ENCODE measurements around the gene NCOA1.
A peak's percentile ranks its signal among the peaks of the same experiment; 100 is the strongest.

Gene NCOA1

GRCh38 chr2:24783641-24784040 is 292.6 kb downstream of the NCOA1 start:
- no peaks in the 10 kb centered on the region for H3K27me3 ChIP-seq (ENCODE audit: insufficient read depth, insufficient read length)
- H3K36me3 ChIP-seq (ENCODE audit: insufficient read depth, insufficient read length, low read length): peaks cover under 1% of the 10 kb centered on the region
- H3K9me3 ChIP-seq (ENCODE audit: insufficient read depth, low read length): no peaks in the 10 kb centered on the region
- no peak for TF ChIP-seq ZNF274 (IDR thresholded peaks at IDR 0.05; ENCODE audit: low read depth, low read length)
- no peak overlapping the region for H3K4me3 ChIP-seq (ENCODE audit: insufficient read length, low read depth)
- no peak for DNase-seq (ENCODE audit: low read depth, low spot score)
- H3K9ac ChIP-seq (ENCODE audit: insufficient read length, low read depth): no peak overlapping the region
- no peaks in the 10 kb centered on the region for H3K4me1 ChIP-seq (ENCODE audit: insufficient read depth, insufficient read length)

GRCh38 chr2:24785671-24786321 is 294.7 kb downstream of the NCOA1 start:
- Histone ChIP-seq H3K4me1 (ENCODE audit: insufficient read depth, insufficient read length) (no peaks in the 10 kb centered on the region), H3K36me3 (ENCODE audit: insufficient read depth, insufficient read length, low read length) (peaks cover 17% of the 10 kb centered on the region), H3K9me3 (ENCODE audit: insufficient read depth, low read length) (no peaks in the 10 kb centered on the region), H3K4me3 (ENCODE audit: insufficient read length, low read depth) (no peak overlapping the region), H3K27me3 (ENCODE audit: insufficient read depth, insufficient read length) (no peaks in the 10 kb centered on the region), H3K9ac (ENCODE audit: insufficient read length, low read depth) (no peak overlapping the region)
- no peak for DNase-seq (ENCODE audit: low read depth, low spot score)
- TF ChIP-seq YY1 (IDR thresholded peaks at IDR 0.05; ENCODE audit: insufficient read depth, insufficient read length) (no peak), SUZ12 (IDR thresholded peaks at IDR 0.05; ENCODE audit: extremely low read depth, insufficient read depth, insufficient read length) (no peak), ZNF274 (IDR thresholded peaks at IDR 0.05; ENCODE audit: low read depth, low read length) (no peak)

- H3K9me3 ChIP-seq (ENCODE audit: insufficient read depth, low read length): no peaks in the 10 kb centered on the region
- H3K27me3 ChIP-seq (ENCODE audit: insufficient read depth, insufficient read length): no peaks in the 10 kb centered on the region
- H3K4me3 ChIP-seq (ENCODE audit: insufficient read length, low read depth): no peak overlapping the region
- DNase-seq (ENCODE audit: low read depth, low spot score): no peak
- H3K4me1 ChIP-seq (ENCODE audit: insufficient read depth, insufficient read length): no peaks in the 10 kb centered on the region
- peaks cover 17% of the 10 kb centered on the region for H3K36me3 ChIP-seq (ENCODE audit: insufficient read depth, insufficient read length, low read length)
- TF ChIP-seq YY1 (IDR thresholded peaks at IDR 0.05; ENCODE audit: insufficient read depth, insufficient read length) (no peak), ZNF274 (IDR thresholded peaks at IDR 0.05; ENCODE audit: low read depth, low read length) (no peak), SUZ12 (IDR thresholded peaks at IDR 0.05; ENCODE audit: extremely low read depth, insufficient read depth, insufficient read length) (no peak)
- H3K9ac ChIP-seq (ENCODE audit: insufficient read length, low read depth): no peak overlapping the region
Observed at GRCh38 chr2:24787532-24787931, 296.5 kb downstream of the NCOA1 start.

GRCh38 chr2:24788816-24789215 is 297.8 kb downstream of the NCOA1 start:
- Histone ChIP-seq H3K9me3 (ENCODE audit: insufficient read depth, low read length) (no peaks in the 10 kb centered on the region), H3K36me3 (ENCODE audit: insufficient read depth, insufficient read length, low read length) (peaks cover 18% of the 10 kb centered on the region), H3K27me3 (ENCODE audit: insufficient read depth, insufficient read length) (no peaks in the 10 kb centered on the region), H3K9ac (ENCODE audit: insufficient read length, low read depth) (no peak overlapping the region), H3K4me3 (ENCODE audit: insufficient read length, low read depth) (no peak overlapping the region), H3K4me1 (ENCODE audit: insufficient read depth, insufficient read length) (no peaks in the 10 kb centered on the region)
- TF ChIP-seq YY1 (IDR thresholded peaks at IDR 0.05; ENCODE audit: insufficient read depth, insufficient read length) (no peak), ZNF274 (IDR thresholded peaks at IDR 0.05; ENCODE audit: low read depth, low read length) (no peak), SUZ12 (IDR thresholded peaks at IDR 0.05; ENCODE audit: extremely low read depth, insufficient read depth, insufficient read length) (no peak)
- DNase-seq (ENCODE audit: low read depth, low spot score): no peak

- DNase-seq (ENCODE audit: low read depth, low spot score): no peak
- peaks cover 34% of the 10 kb centered on the region for H3K36me3 ChIP-seq (ENCODE audit: insufficient read depth, insufficient read length, low read length)
- H3K9me3 ChIP-seq (ENCODE audit: insufficient read depth, low read length): no peaks in the 10 kb centered on the region
- no peaks in the 10 kb centered on the region for H3K27me3 ChIP-seq (ENCODE audit: insufficient read depth, insufficient read length)
- no peaks in the 10 kb centered on the region for H3K4me1 ChIP-seq (ENCODE audit: insufficient read depth, insufficient read length)
- TF ChIP-seq ZNF274 (IDR thresholded peaks at IDR 0.05; ENCODE audit: low read depth, low read length) (no peak), SUZ12 (IDR thresholded peaks at IDR 0.05; ENCODE audit: extremely low read depth, insufficient read depth, insufficient read length) (no peak), YY1 (IDR thresholded peaks at IDR 0.05; ENCODE audit: insufficient read depth, insufficient read length) (no peak)
- H3K9ac ChIP-seq (ENCODE audit: insufficient read length, low read depth): no peak overlapping the region
- no peak overlapping the region for H3K4me3 ChIP-seq (ENCODE audit: insufficient read length, low read depth)
Observed at GRCh38 chr2:24791452-24791851, 300.4 kb downstream of the NCOA1 start.

GRCh38 chr2:24792542-24792873 is 301.5 kb downstream of the NCOA1 start:
- Histone ChIP-seq H3K9me3 (ENCODE audit: insufficient read depth, low read length) (no peaks in the 10 kb centered on the region), H3K36me3 (ENCODE audit: insufficient read depth, insufficient read length, low read length) (peaks cover 44% of the 10 kb centered on the region), H3K9ac (ENCODE audit: insufficient read length, low read depth) (peak overlapping the region; percentile 96), H3K4me3 (ENCODE audit: insufficient read length, low read depth) (peak overlapping the region; percentile 90), H3K4me1 (ENCODE audit: insufficient read depth, insufficient read length) (no peaks in the 10 kb centered on the region), H3K27me3 (ENCODE audit: insufficient read depth, insufficient read length) (no peaks in the 10 kb centered on the region)
- TF ChIP-seq ZNF274 (IDR thresholded peaks at IDR 0.05; ENCODE audit: low read depth, low read length) (no peak), SUZ12 (IDR thresholded peaks at IDR 0.05; ENCODE audit: extremely low read depth, insufficient read depth, insufficient read length) (no peak), YY1 (IDR thresholded peaks at IDR 0.05; ENCODE audit: insufficient read depth, insufficient read length) (no peak)
- DNase-seq (ENCODE audit: low read depth, low spot score): no peak

- TF ChIP-seq YY1 (IDR thresholded peaks at IDR 0.05; ENCODE audit: insufficient read depth, insufficient read length) (peak; percentile 94), SUZ12 (IDR thresholded peaks at IDR 0.05; ENCODE audit: extremely low read depth, insufficient read depth, insufficient read length) (no peak), ZNF274 (IDR thresholded peaks at IDR 0.05; ENCODE audit: low read depth, low read length) (no peak)
- H3K36me3 ChIP-seq (ENCODE audit: insufficient read depth, insufficient read length, low read length): peaks cover 50% of the 10 kb centered on the region
- no peaks in the 10 kb centered on the region for H3K4me1 ChIP-seq (ENCODE audit: insufficient read depth, insufficient read length)
- H3K27me3 ChIP-seq (ENCODE audit: insufficient read depth, insufficient read length): no peaks in the 10 kb centered on the region
- H3K9ac ChIP-seq (ENCODE audit: insufficient read length, low read depth): peak within 1 kb of the TSS; percentile 96
- DNase-seq (ENCODE audit: low read depth, low spot score): peak; percentile 97
- peak within 1 kb of the TSS; percentile 90 for H3K4me3 ChIP-seq (ENCODE audit: insufficient read length, low read depth)
- no peaks in the 10 kb centered on the region for H3K9me3 ChIP-seq (ENCODE audit: insufficient read depth, low read length)
Observed at GRCh38 chr2:24792874-24793760, 302.1 kb downstream of the NCOA1 start, which contains the start of the genes CENPO and PTRHD1. Gene CENPO (plus strand): TSS chr2:24793425. CDS start chr2:24793920, 495 bp downstream. Gene PTRHD1 (minus strand): TSS chr2:24793391. CDS start chr2:24793377, 14 bp downstream.

All from NT2/D1 (cell line).